ENCODE measurements around the gene THY1. TPM values are rescaled to one million over a fixed set of nuclear protein-coding genes. Genes with fewer than 3 reads are reported as not detected.

The THY1 gene
- total and polyA plus RNA-seq, 7 donors = 0.42 to 6.4 (median 1.1) TPM

DNA sequence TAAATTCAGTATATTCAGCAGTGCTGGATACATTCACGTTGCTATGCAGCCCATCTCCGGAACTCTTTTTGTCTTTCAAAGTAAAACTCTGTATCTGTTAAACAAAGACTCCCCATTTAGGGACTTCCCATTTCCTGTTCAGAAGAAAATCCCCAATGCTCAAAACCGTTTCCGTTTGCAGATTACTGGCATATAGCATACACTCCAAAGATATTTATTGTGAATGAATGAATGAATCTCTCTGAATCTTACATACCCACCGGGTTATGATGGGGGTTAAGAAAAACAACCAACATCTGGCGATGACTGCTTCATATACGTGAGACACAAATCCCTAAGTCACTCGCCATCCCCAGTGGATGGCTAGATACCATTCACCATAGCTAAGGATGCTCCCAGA, 1.6 kb downstream of the THY1 start:
- ATAC-seq (no peak), DNase-seq (no peak)
- TF ChIP-seq, protein P1, sequence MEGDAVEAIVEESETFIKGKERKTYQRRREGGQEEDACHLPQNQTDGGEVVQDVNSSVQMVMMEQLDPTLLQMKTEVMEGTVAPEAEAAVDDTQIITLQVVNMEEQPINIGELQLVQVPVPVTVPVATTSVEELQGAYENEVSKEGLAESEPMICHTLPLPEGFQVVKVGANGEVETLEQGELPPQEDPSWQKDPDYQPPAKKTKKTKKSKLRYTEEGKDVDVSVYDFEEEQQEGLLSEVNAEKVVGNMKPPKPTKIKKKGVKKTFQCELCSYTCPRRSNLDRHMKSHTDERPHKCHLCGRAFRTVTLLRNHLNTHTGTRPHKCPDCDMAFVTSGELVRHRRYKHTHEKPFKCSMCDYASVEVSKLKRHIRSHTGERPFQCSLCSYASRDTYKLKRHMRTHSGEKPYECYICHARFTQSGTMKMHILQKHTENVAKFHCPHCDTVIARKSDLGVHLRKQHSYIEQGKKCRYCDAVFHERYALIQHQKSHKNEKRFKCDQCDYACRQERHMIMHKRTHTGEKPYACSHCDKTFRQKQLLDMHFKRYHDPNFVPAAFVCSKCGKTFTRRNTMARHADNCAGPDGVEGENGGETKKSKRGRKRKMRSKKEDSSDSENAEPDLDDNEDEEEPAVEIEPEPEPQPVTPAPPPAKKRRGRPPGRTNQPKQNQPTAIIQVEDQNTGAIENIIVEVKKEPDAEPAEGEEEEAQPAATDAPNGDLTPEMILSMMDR (IDR thresholded peaks at IDR 0.05) = no peak
- Histone ChIP-seq H3K27ac (no peak overlapping the region), H3K27me3 (ENCODE audit: insufficient read depth in 3 of 3, low read length in 2 of 3) (peaks cover 0 to 53% (median 16%) of the 10 kb centered on the region in 3 donors), H3K36me3 (ENCODE audit: insufficient read depth in 1 of 2, low read depth in 1 of 2) (no peaks in the 10 kb centered on the region), H3K4me1 (peaks cover 7% of the 10 kb centered on the region), H3K9me3 (no peaks in the 10 kb centered on the region), H3K4me3 (peak overlapping the region; percentile 46)
- intact Hi-C loops (cut with DNase I) = no loop called here
- 38 to 45% (median 38%) methylated on average over 8 of the region's 8 CpGs for WGBS, 3 donors

DNA sequence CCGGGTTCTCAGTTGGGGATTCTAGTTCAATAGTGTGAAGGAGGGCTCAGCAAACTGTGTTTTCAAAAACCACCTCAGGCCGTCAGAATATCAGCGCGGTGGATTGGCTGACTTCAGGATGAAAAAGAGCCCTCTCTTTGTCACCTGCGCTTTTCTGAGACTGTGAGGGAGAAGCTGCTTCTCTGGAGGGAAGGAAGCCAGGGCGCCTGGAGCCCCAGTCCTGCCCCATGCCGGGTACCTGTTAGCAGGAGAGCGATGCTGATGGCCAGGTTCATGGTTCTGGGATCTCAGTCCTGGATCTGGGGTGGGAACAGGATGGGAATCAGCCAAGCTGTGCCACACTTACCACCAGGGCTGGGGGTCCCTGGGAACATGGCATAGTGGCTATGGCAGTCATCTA, 2.3 kb downstream of the THY1 start:
- WGBS, 3 donors = 92 to 93% (median 93%) methylated on average over 8 of the region's 8 CpGs
- DNase-seq (no peak), ATAC-seq (no peak)
- TF ChIP-seq, protein P1 (IDR thresholded peaks at IDR 0.05) = no peak
- H3K4me1 ChIP-seq = peaks cover 7% of the 10 kb centered on the region
- intact Hi-C loops (cut with DNase I) = no loop called here
- peaks cover 0 to 53% (median 16%) of the 10 kb centered on the region in 3 donors for H3K27me3 ChIP-seq (ENCODE audit: insufficient read depth in 3 of 3, low read length in 2 of 3)
- no peaks in the 10 kb centered on the region for H3K9me3 ChIP-seq
- no peak overlapping the region for H3K4me3 ChIP-seq
- H3K27ac ChIP-seq = no peak overlapping the region
- no peaks in the 10 kb centered on the region for H3K36me3 ChIP-seq (ENCODE audit: insufficient read depth in 1 of 2, low read depth in 1 of 2)

DNA sequence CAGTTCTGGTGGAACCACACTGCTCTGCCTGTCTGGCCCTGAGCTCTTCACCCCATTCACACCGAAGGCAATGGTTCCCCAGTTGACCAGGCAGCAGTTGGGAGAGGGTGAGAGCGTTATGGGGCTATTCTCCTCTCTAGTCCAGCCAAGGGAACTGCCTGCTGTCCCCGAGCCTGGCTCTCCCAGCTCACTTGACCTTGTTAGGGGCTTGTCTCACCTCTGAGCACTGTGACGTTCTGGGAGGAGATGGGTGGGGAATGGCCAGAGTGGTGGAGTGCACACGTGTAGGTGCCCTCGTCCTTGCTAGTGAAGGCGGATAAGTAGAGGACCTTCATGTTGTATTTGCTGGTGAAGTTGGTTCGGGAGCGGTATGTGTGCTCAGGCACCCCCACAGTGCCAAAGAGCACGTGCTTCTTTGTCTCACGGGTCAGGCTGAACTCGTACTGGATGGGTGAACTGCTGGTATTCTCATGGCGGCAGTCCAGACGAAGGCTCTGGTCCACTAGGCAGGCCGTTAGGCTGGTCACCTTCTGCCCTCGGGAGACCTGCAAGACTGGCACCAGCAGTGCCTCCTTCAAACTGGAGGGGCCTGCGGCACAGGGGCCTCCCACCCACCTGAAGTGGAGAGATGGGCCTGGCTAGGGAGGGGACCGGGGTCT, 3.0 kb downstream of the THY1 start:
- H3K9me3 ChIP-seq = no peaks in the 10 kb centered on the region
- peaks cover 7% of the 10 kb centered on the region for H3K4me1 ChIP-seq
- H3K27ac ChIP-seq = no peak overlapping the region
- H3K4me3 ChIP-seq = no peak overlapping the region
- DNase-seq (no peak), ATAC-seq (no peak)
- no peaks in the 10 kb centered on the region for H3K36me3 ChIP-seq (ENCODE audit: insufficient read depth in 1 of 2, low read depth in 1 of 2)
- TF ChIP-seq, protein P1 (IDR thresholded peaks at IDR 0.05) = no peak
- H3K27me3 ChIP-seq (ENCODE audit: insufficient read depth in 3 of 3, low read length in 2 of 3) = peaks cover 0 to 53% (median 16%) of the 10 kb centered on the region in 3 donors
- 89 to 90% (median 89%) methylated on average over 18 of the region's 18 CpGs for WGBS, 3 donors
- intact Hi-C loops (cut with DNase I) = no loop called here

DNA sequence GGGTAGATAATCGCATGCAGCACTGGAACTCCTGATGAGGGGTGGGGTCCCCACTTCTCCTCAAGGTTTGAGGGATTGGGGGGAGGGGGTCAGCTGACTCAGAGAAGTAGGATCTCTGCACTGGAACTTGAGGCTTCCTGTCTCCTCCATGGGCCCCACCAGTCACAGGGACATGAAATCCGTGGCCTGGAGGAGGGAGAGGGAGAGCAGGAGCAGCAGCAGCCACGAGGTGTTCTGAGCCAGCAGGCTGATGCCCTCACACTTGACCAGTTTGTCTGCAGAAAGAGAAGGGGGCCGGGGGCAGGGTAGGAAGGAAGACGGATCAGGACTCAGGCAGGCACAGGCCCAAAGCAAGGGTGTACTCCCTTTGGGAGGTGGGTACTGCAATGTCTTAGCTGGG, 3.7 kb downstream of the THY1 start:
- intact Hi-C loops (cut with DNase I) = no loop called here
- ATAC-seq (no peak), DNase-seq (no peak)
- Histone ChIP-seq H3K9me3 (no peaks in the 10 kb centered on the region), H3K4me1 (peaks cover 7% of the 10 kb centered on the region), H3K4me3 (no peak overlapping the region), H3K27ac (no peak overlapping the region), H3K36me3 (ENCODE audit: insufficient read depth in 1 of 2, low read depth in 1 of 2) (no peaks in the 10 kb centered on the region), H3K27me3 (ENCODE audit: insufficient read depth in 3 of 3, low read length in 2 of 3) (peaks cover 0 to 52% (median 16%) of the 10 kb centered on the region in 3 donors)
- TF ChIP-seq, protein P1 (IDR thresholded peaks at IDR 0.05) = no peak
- 90 to 96% (median 92%) methylated on average over 5 of the region's 5 CpGs for WGBS, 3 donors

DNA sequence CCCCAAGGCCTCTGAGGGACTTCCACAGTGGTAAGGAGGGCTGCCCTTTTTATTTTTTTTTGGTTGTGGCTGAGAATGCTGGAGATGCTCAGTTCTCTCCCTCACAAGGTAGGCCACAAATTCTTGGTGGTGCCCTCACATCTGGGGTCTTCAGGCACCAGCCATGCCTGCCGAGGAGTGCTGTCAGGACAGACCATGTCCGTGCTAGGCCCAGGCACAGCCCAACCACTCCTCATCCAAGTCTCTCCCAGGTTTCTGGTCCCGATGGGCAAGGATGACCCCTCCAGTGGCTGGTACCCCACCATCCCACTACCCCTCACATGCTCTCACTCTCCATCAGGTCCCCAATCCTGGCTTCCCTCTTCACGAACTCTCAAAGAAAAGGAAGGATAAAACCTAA, 4.2 kb downstream of the THY1 start:
- H3K27me3 ChIP-seq (ENCODE audit: insufficient read depth in 3 of 3, low read length in 2 of 3) = peaks cover 0 to 47% (median 16%) of the 10 kb centered on the region in 3 donors
- no peak overlapping the region for H3K27ac ChIP-seq
- intact Hi-C loops (cut with DNase I) = no loop called here
- H3K36me3 ChIP-seq (ENCODE audit: insufficient read depth in 1 of 2, low read depth in 1 of 2) = no peaks in the 10 kb centered on the region
- ATAC-seq (no peak), DNase-seq (no peak)
- H3K9me3 ChIP-seq = no peaks in the 10 kb centered on the region
- peaks cover 7% of the 10 kb centered on the region for H3K4me1 ChIP-seq
- WGBS, 3 donors = 93 to 98% (median 95%) methylated on average over 3 to 4 of the region's 4 CpGs
- TF ChIP-seq, protein P1 (IDR thresholded peaks at IDR 0.05) = no peak
- no peak overlapping the region for H3K4me3 ChIP-seq
